ENCODE data around the gene RPS17.

- TF ChIP-seq CTCF (IDR thresholded peaks at IDR 0.05) (no peak), POLR2A (IDR thresholded peaks at IDR 0.05) (no peak)
These were observed 40.5 kb upstream of the RPS17 start for GRCh38 chr15:82580713-82581112.

All from lower leg skin (tissue), 3 donors.